HUDEP-2 (cell line): ENCODE results near the gene ZDHHC9.
"Not testable (repeated sequence)": the region's sequence is repeated elsewhere in the genome, so short reads cannot be mapped to it uniquely, and the experiment has no call there.

ENCODE experiments used
- DNase-seq, 76 experiments: peaks; one replicate each; lab custom pipeline; 2025; ENCODE audit not compliant: unreplicated experiment in 76 of 76; lab: John Stamatoyannopoulos, UW

The ZDHHC9 gene

GRCh38 chrX:129843459-129844306, at the start of gene ZDHHC9:
Gene ZDHHC9, minus strand, starts transcription at chrX:129843886. Its CDS starts 1,941 bp downstream, at chrX:129841945.
- peak in 74 of 76 experiments; percentile 3 to 86 (median 70) for DNase-seq

- no peak for DNase-seq
Measured at GRCh38 chrX:129877401-129877800, 33.7 kb upstream of the ZDHHC9 start.

- DNase-seq: no peak
Measured at GRCh38 chrX:129876771-129877305, 33.2 kb upstream of the ZDHHC9 start.

- no peak for DNase-seq
Measured at GRCh38 chrX:129875669-129876068, 32.0 kb upstream of the ZDHHC9 start.

- no peak for DNase-seq
Measured at GRCh38 chrX:129872524-129872923, 28.8 kb upstream of the ZDHHC9 start.

- not testable (repeated sequence) for DNase-seq
Measured at GRCh38 chrX:129866321-129866720, 22.6 kb upstream of the ZDHHC9 start.

- not testable (repeated sequence) for DNase-seq
Measured at GRCh38 chrX:129859134-129859533, 15.4 kb upstream of the ZDHHC9 start.

- DNase-seq: not testable (repeated sequence)
Measured at GRCh38 chrX:129851825-129852224, 8.1 kb upstream of the ZDHHC9 start.

- no peak for DNase-seq
Measured at GRCh38 chrX:129846716-129847115, 3.0 kb upstream of the ZDHHC9 start.

- DNase-seq: no peak
Measured at GRCh38 chrX:129845616-129846190, 2.0 kb upstream of the ZDHHC9 start.

- no peak for DNase-seq
Measured at GRCh38 chrX:129843209-129843458, 552 bp downstream of the ZDHHC9 start.

GRCh38 chrX:129842510-129843208, 1.0 kb downstream of the ZDHHC9 start:
- DNase-seq: peak in 7 of 76 experiments; percentile 0 to 11 (median 2)

GRCh38 chrX:129840344-129840743, 3.3 kb downstream of the ZDHHC9 start:
- DNase-seq: peak in 1 of 76 experiments; percentile 0

GRCh38 chrX:129836827-129837226, 6.9 kb downstream of the ZDHHC9 start:
- no peak for DNase-seq

- no peak for DNase-seq
Measured at GRCh38 chrX:129833153-129833990, 10.3 kb downstream of the ZDHHC9 start.

- DNase-seq: no peak
Measured at GRCh38 chrX:129831091-129831885, 12.4 kb downstream of the ZDHHC9 start.

GRCh38 chrX:129830494-129830893, 13.2 kb downstream of the ZDHHC9 start:
- DNase-seq: no peak

GRCh38 chrX:129825746-129826505, 17.8 kb downstream of the ZDHHC9 start:
- no peak for DNase-seq

- DNase-seq: no peak
Measured at GRCh38 chrX:129824620-129825019, 19.1 kb downstream of the ZDHHC9 start.
